Activated CD4-positive, alpha-beta T cell treated with anti-CD3 and anti-CD28 coated beads, Interleukin-2, amount 10 ng/mL, durations not matched to agents 24 days and 14 days (primary cell): Measurements from ENCODE around the gene NDUFB4. TPM values are rescaled to one million over a fixed set of nuclear protein-coding genes. Genes with fewer than 3 reads are reported as not detected.

ENCODE experiments used
- DNase-seq: peaks from one replicate; pipeline ENCODE4 v3.0.0; 2022
- H3K27ac Mint-ChIP-seq: one replicate; pipeline ENCODE4 v1.8.0; 2022; ENCODE audit warnings: mild to moderate bottlenecking, mixed read lengths
- H3K27me3 Mint-ChIP-seq: one replicate; pipeline ENCODE4 v1.8.0; 2022; ENCODE audit warnings: mixed read lengths
- H3K36me3 Mint-ChIP-seq: one replicate; pipeline ENCODE4 v1.8.0; 2022; ENCODE audit warnings: low read depth, mild to moderate bottlenecking, mixed read lengths
- H3K4me1 Mint-ChIP-seq: one replicate; pipeline ENCODE4 v1.8.0; 2021; ENCODE audit warnings: mixed read lengths
- H3K4me3 Mint-ChIP-seq: one replicate; pipeline ENCODE4 v1.8.0; 2022; ENCODE audit warnings: mild to moderate bottlenecking, moderate library complexity, mixed read lengths
- H3K9me3 Mint-ChIP-seq: one replicate; pipeline ENCODE4 v1.8.0; 2021; ENCODE audit warnings: mixed read lengths
- intact Hi-C: fragments of 100-400 bp; cut with micrococcal nuclease; formaldehyde crosslinking; loops from one replicate; pipeline ENCODE4 v1.15.1; 2023
- total RNA-seq: library from RNA; stranded (reverse); gene quantifications from 2 replicates; pipeline ENCODE4 v1.2.3, GENCODE V29; 2022

NDUFB4 gene
- total RNA-seq, 1 donor from 2014 or later: 116 TPM

DNA sequence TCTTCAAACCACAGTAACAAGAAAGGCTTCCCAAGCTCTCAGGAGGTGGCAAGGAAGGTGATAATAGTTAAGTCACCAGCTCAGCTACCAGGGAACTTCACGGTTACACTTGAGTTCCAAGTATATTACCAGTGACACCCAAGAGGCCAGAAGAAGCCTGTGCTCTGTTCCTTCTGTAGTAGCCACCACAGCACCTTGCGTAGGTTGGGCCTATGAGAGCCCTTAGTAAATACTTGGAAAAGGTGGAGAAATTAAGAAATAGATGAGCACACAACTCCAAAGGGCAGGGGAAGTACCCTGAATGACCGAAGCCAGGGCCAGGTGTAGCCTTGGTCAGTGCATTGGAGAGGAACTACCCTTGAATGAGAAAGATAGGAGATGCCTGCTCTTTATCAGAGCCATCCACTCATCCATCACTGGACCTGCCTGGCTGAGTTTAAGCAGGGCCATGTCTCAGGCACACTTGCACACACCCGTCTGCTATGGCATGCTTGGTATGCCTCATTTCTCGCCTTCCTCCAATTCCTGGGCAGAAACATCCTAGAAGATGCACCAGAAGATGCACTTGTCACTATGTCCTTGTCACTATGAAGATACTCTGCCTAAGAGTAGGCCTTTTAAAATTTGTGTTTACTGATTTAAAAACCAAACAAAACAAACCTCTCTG is 32.6 kb upstream of the NDUFB4 start:
- H3K36me3 Mint-ChIP-seq: no peaks in the 10 kb centered on the region

DNA sequence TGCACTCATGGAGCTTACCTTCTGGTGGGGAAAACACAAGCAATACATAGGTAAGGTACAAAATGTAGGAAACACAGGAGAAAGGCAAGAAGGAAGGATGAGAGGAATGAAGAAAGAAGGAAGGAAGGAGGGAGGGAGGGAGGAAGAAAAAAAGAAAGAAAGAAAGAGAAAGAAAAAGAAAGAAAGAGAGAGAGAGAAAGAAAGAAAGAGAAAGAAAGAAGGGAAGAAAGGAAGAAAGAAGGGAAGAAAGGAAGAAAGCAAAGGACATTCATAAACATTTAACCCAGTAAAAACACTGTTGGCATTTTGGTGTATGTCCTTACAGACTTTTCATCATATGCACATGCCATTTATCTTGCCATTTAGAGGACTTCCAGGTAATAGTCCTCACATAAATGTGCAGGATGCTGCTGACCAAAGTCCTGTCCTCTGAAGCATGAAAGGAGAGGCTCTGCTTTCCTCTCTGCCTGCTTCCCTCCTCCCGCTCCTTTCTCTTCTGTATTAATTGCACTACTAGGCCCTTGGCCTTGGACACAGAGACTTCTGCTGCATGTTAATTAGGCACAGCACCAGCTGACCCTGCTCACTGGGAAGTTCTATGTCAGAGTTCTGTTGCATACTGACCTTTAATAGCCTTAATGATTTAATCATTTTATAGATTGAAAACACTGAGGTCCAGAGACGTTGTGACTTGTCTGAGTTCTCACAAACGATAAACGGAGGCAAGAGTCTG is 29.7 kb upstream of the NDUFB4 start:
- no peak overlapping the region for H3K27ac Mint-ChIP-seq
- intact Hi-C loops: no loop called here
- peak; percentile 44 for DNase-seq
- H3K4me3 Mint-ChIP-seq: no peak overlapping the region
- no peaks in the 10 kb centered on the region for H3K9me3 Mint-ChIP-seq
- H3K27me3 Mint-ChIP-seq: peaks cover 2% of the 10 kb centered on the region
- H3K36me3 Mint-ChIP-seq: no peaks in the 10 kb centered on the region
- H3K4me1 Mint-ChIP-seq: no peaks in the 10 kb centered on the region

More for the DNA sequence above, 32.6 kb upstream of the NDUFB4 start:
- H3K27ac Mint-ChIP-seq: no peak overlapping the region
- DNase-seq: peak; percentile 45
- H3K4me3 Mint-ChIP-seq: no peak overlapping the region
- H3K9me3 Mint-ChIP-seq: no peaks in the 10 kb centered on the region
- H3K4me1 Mint-ChIP-seq: peaks cover 8% of the 10 kb centered on the region
- intact Hi-C loops: no loop called here
- H3K27me3 Mint-ChIP-seq: peaks cover 2% of the 10 kb centered on the region

DNA sequence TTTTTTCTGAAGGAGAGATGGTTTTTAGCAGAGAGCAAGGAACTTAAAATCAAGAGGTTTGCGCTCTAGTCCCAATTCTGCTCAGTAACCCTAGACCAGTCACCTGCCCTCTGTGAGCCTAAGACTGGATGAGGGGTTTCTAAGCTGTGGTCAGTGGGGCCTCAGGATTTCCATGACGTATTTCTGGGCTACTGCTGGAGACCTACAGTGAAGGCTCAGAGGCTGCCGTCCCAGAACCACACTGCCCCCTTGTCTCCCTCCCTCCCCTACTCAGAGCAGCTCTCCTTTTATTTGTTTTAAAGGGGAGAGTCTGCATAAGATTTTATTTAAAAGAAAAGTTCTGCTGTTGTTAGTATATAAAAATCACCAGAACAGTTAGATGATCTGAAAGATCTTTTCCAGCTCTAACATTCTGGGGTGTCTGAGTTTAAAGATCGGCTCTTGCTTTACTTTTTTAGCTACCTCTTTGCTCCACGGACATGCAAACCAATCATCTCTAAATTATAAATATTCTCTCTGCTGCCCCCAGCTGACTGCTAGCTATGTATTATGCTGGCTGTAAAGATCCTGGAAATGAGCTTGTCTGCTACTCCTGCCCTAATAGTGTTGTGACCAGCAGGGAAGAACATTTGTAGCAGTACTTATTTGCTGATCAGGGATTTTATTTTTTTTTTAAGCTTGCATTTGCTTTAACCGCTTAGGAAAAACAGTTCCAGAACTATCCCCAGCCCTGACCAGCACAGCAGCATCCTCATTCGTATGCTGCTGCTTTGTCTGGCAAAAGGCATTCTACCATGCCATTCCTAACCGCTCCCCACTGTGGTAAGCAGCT is 28.6 kb upstream of the NDUFB4 start:
- peaks cover 2% of the 10 kb centered on the region for H3K27me3 Mint-ChIP-seq
- H3K9me3 Mint-ChIP-seq: no peaks in the 10 kb centered on the region
- intact Hi-C loops: no loop called here
- no peak overlapping the region for H3K4me3 Mint-ChIP-seq
- no peaks in the 10 kb centered on the region for H3K36me3 Mint-ChIP-seq
- DNase-seq: peak; percentile 53
- H3K27ac Mint-ChIP-seq: no peak overlapping the region
- no peaks in the 10 kb centered on the region for H3K4me1 Mint-ChIP-seq

DNA sequence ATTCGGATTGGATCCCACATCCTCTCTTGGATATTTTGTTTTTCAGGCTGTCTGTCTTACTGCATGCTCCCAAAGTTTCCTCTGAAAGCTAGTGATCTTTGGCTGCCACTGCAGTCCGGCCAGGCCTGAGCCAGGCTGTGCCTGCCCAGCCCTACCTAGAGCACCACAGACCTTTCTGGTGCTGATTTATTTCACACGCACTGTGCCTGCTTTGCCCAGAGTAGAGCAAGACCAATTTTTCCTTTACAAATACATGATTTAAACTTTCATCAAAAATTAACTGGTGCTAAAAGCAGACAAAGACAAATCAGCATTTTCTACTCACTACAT is 28.0 kb upstream of the NDUFB4 start:
- H3K4me1 Mint-ChIP-seq: no peaks in the 10 kb centered on the region
- no peaks in the 10 kb centered on the region for H3K36me3 Mint-ChIP-seq

GRCh38 chr3:120568598-120568997 is 27.5 kb upstream of the NDUFB4 start:
- DNase-seq: no peak
- H3K4me3 Mint-ChIP-seq: no peak overlapping the region
- H3K27ac Mint-ChIP-seq: no peak overlapping the region
- H3K9me3 Mint-ChIP-seq: no peaks in the 10 kb centered on the region
- intact Hi-C loops: no loop called here
- H3K27me3 Mint-ChIP-seq: peaks cover 2% of the 10 kb centered on the region
- H3K4me1 Mint-ChIP-seq: no peaks in the 10 kb centered on the region
- H3K36me3 Mint-ChIP-seq: no peaks in the 10 kb centered on the region

More for the DNA sequence above, 28.0 kb upstream of the NDUFB4 start:
- no peak overlapping the region for H3K4me3 Mint-ChIP-seq
- intact Hi-C loops: no loop called here
- peaks cover 2% of the 10 kb centered on the region for H3K27me3 Mint-ChIP-seq
- no peaks in the 10 kb centered on the region for H3K9me3 Mint-ChIP-seq
- no peak overlapping the region for H3K27ac Mint-ChIP-seq
- no peak for DNase-seq

GRCh38 chr3:120569222-120570057 is 26.7 kb upstream of the NDUFB4 start:
- no peak overlapping the region for H3K4me3 Mint-ChIP-seq
- intact Hi-C loops: no loop called here
- no peak overlapping the region for H3K27ac Mint-ChIP-seq
- no peaks in the 10 kb centered on the region for H3K27me3 Mint-ChIP-seq
- DNase-seq: no peak
- H3K4me1 Mint-ChIP-seq: no peaks in the 10 kb centered on the region
- H3K36me3 Mint-ChIP-seq: no peaks in the 10 kb centered on the region
- no peaks in the 10 kb centered on the region for H3K9me3 Mint-ChIP-seq

- no peaks in the 10 kb centered on the region for H3K4me1 Mint-ChIP-seq
- no peak for DNase-seq
- intact Hi-C loops: no loop called here
- no peaks in the 10 kb centered on the region for H3K36me3 Mint-ChIP-seq
- H3K9me3 Mint-ChIP-seq: no peaks in the 10 kb centered on the region
- no peak overlapping the region for H3K4me3 Mint-ChIP-seq
- H3K27me3 Mint-ChIP-seq: peaks cover 2% of the 10 kb centered on the region
- no peak overlapping the region for H3K27ac Mint-ChIP-seq
These were observed 24.1 kb upstream of the NDUFB4 start for GRCh38 chr3:120572027-120572426.

GRCh38 chr3:120587332-120587975 is 8.7 kb upstream of the NDUFB4 start:
- H3K4me3 Mint-ChIP-seq: no peak overlapping the region
- no peaks in the 10 kb centered on the region for H3K36me3 Mint-ChIP-seq
- no peaks in the 10 kb centered on the region for H3K9me3 Mint-ChIP-seq
- intact Hi-C loops: no loop called here
- peaks cover under 1% of the 10 kb centered on the region for H3K4me1 Mint-ChIP-seq
- H3K27me3 Mint-ChIP-seq: peaks cover 27% of the 10 kb centered on the region
- no peak for DNase-seq
- no peak overlapping the region for H3K27ac Mint-ChIP-seq

DNA sequence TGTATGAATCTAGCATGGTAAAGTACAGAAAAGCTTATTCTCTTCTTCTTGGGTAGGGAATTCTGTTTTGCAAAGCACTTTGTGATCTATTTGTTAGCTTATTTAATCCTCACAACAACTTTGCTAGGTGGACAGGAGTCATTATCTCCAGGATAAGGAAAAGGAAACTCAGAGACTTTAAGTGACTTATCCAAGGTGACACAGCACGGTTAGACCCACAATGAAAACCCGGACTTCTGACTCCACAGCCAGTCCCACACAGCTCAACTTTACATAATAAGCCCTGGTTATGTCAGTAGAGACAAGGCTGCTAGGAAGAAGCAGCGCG is 384 bp upstream of the NDUFB4 start:
- Mint-ChIP-seq H3K9me3 (peaks cover 3% of the 10 kb centered on the region), H3K27ac (peak overlapping the region; percentile 94), H3K4me1 (peaks cover 12% of the 10 kb centered on the region), H3K4me3 (peak overlapping the region; percentile 91), H3K27me3 (peaks cover 19% of the 10 kb centered on the region), H3K36me3 (peaks cover 3% of the 10 kb centered on the region)
- no peak for DNase-seq
- intact Hi-C loops: loop anchor here (1.0 to 10.0 kb wide), 7 partner anchors 37 to 1133 kb away; partner anchors contain the start of genes CFAP91, GSK3B, GTF2E1 and LRRC58

GRCh38 chr3:120596853-120597223 is 702 bp downstream of the NDUFB4 start:
- Mint-ChIP-seq H3K4me1 (peaks cover 15% of the 10 kb centered on the region), H3K36me3 (peaks cover 13% of the 10 kb centered on the region), H3K27ac (peak overlapping the region; percentile 94), H3K9me3 (peaks cover 3% of the 10 kb centered on the region), H3K4me3 (peak overlapping the region; percentile 91), H3K27me3 (peaks cover 12% of the 10 kb centered on the region)
- DNase-seq: no peak
- intact Hi-C loops: loop anchor here (1.0 to 10.0 kb wide), 7 partner anchors 39 to 1135 kb away; partner anchors contain the start of genes CFAP91, GSK3B, GTF2E1 and LRRC58

- peaks cover 13% of the 10 kb centered on the region for H3K4me1 Mint-ChIP-seq
- no peak overlapping the region for H3K27ac Mint-ChIP-seq
- H3K9me3 Mint-ChIP-seq: peaks cover 3% of the 10 kb centered on the region
- peaks cover 8% of the 10 kb centered on the region for H3K27me3 Mint-ChIP-seq
- peak; percentile 65 for DNase-seq
- peaks cover 17% of the 10 kb centered on the region for H3K36me3 Mint-ChIP-seq
- intact Hi-C loops: loop anchor here (2.0 to 10.0 kb wide), 5 partner anchors 177 to 1135 kb away; partner anchors contain the start of genes CFAP91, GSK3B, LRRC58 and TMEM39A
- peak overlapping the region; percentile 86 for H3K4me3 Mint-ChIP-seq
These were observed 1.4 kb downstream of the NDUFB4 start for GRCh38 chr3:120597445-120598049.

DNA sequence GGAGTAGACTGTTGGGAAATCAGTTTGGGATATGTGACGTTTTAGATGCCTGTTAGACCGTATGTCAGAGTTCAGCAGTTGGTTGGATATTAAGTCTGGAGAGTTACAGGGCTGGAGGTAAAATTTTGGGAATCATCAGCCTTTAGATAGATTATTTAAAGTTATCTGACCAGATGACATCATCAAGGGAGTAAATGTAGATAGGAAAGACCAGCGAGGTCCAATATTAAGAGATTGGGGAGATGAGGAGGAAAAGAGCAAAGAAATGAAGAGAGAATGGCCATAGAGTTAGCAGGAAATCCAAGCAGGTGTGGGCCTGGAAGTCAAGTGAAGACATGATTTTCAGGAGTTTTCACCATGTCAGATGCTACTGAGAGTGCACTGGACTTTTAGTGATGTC is 3.1 kb downstream of the NDUFB4 start:
- H3K27ac Mint-ChIP-seq: no peak overlapping the region
- no peak for DNase-seq
- intact Hi-C loops: loop anchor here (5.0 to 10.0 kb wide), 4 partner anchors 176 to 1137 kb away; partner anchors contain the start of genes CFAP91, LRRC58 and TMEM39A
- H3K9me3 Mint-ChIP-seq: peaks cover 3% of the 10 kb centered on the region
- H3K4me1 Mint-ChIP-seq: peaks cover 13% of the 10 kb centered on the region
- H3K27me3 Mint-ChIP-seq: peaks cover 4% of the 10 kb centered on the region
- H3K4me3 Mint-ChIP-seq: no peak overlapping the region
- peaks cover 25% of the 10 kb centered on the region for H3K36me3 Mint-ChIP-seq
